CD14-positive monocyte (primary cell): Measurements from ENCODE around the gene KIF1B. TPM values are rescaled to one million over a fixed set of nuclear protein-coding genes. Genes with fewer than 3 reads are reported as not detected.
"Not testable (repeated sequence)": the region's sequence is repeated elsewhere in the genome, so short reads cannot be mapped to it uniquely, and the experiment has no call there.

Experiments used
- DNase-seq, 3 donors: peaks; one replicate each; pipeline ENCODE4 v3.0.0-alpha.2; 2011 to 2022
- H2AFZ ChIP-seq: 2 replicates; pipeline ENCODE4 v1.6.0; 2012; ENCODE audit warnings: mild to moderate bottlenecking, low read depth, low read length, inconsistent platforms; ENCODE audit not compliant: insufficient read depth, poor library complexity, severe bottlenecking
- H3K27ac ChIP-seq, 2 donors: 1 replicate in 1 of 2; 2 replicates in 1 of 2; pipeline ENCODE4 v1.5.1; 2012 to 2013; ENCODE audit warnings: low read length in 2 of 2, control low read depth in 1 of 2, inconsistent platforms in 1 of 2, low read depth in 1 of 2, mild to moderate bottlenecking in 1 of 2
- H3K27me3 ChIP-seq, 2 donors: one replicate each; pipeline versions ENCODE4 v1.6.0 to v1.6.1; 2011 to 2013; ENCODE audit warnings: low read length in 2 of 2; ENCODE audit not compliant: control insufficient read depth in 2 of 2, insufficient read depth in 2 of 2
- H3K36me3 ChIP-seq, 2 donors: replicated peaks in 1 of 2; 1 replicate in 1 of 2; 2 replicates in 1 of 2; pipeline versions ENCODE4 v1.5.1 to v1.6.1; 2012 to 2013; ENCODE audit warnings: low read length in 2 of 2, control low read depth in 1 of 2, inconsistent platforms in 1 of 2, mild to moderate bottlenecking in 1 of 2; ENCODE audit not compliant: insufficient read depth in 2 of 2, control insufficient read depth in 1 of 2
- H3K4me1 ChIP-seq, 2 donors: 1 replicate in 1 of 2; 2 replicates in 1 of 2; pipeline versions ENCODE4 v1.5.1 to v1.6.1; 2012 to 2013; ENCODE audit warnings: low read length in 2 of 2, control low read depth in 1 of 2, inconsistent platforms in 1 of 2, mild to moderate bottlenecking in 1 of 2, moderate library complexity in 1 of 2; ENCODE audit not compliant: insufficient read depth in 2 of 2, control insufficient read depth in 1 of 2
- H3K4me2 ChIP-seq: replicated peaks from 2 replicates; pipeline ENCODE3; 2012; ENCODE audit warnings: low read length, moderate library complexity, mild to moderate bottlenecking; ENCODE audit not compliant: poor library complexity, severe bottlenecking; ENCODE audit errors: extremely low read depth
- H3K4me3 ChIP-seq, 3 experiments: fragments of 200-600 bp in 1 of 3; sonication (generic) in 1 of 3; replicated peaks in 1 of 3; 1 replicate in 2 of 3; 2 replicates in 1 of 3; pipeline ENCODE4 v1.5.1; 2011 to 2013; ENCODE audit warnings: low read length in 3 of 3, mild to moderate bottlenecking in 3 of 3, control low read depth in 2 of 3, low read depth in 2 of 3, inconsistent platforms in 1 of 3, moderate library complexity in 1 of 3
- H3K79me2 ChIP-seq: 2 replicates; pipeline ENCODE4 v1.6.0; 2012; ENCODE audit warnings: mild to moderate bottlenecking, control low read depth, inconsistent platforms, low read length, moderate library complexity; ENCODE audit not compliant: insufficient read depth
- H3K9ac ChIP-seq: 2 replicates; pipeline ENCODE4 v1.6.0; 2017; ENCODE audit warnings: low read length, mild to moderate bottlenecking; ENCODE audit not compliant: insufficient read depth, poor library complexity, severe bottlenecking
- H3K9me3 ChIP-seq, 2 donors: replicated peaks in 1 of 2; 1 replicate in 1 of 2; 2 replicates in 1 of 2; pipeline versions ENCODE4 v1.5.1 to v1.6.1; 2012 to 2013; ENCODE audit warnings: low read length in 2 of 2, control low read depth in 1 of 2; ENCODE audit not compliant: control insufficient read depth in 1 of 2, insufficient read depth in 1 of 2
- H4K20me1 ChIP-seq: 2 replicates; pipeline ENCODE4 v1.6.0; 2012; ENCODE audit warnings: mild to moderate bottlenecking, low read length, control low read depth, moderate library complexity; ENCODE audit not compliant: insufficient read depth
- H3K27ac Mint-ChIP-seq, 7 donors: one replicate each; pipeline ENCODE4 v1.8.0; 2020; ENCODE audit warnings: mild to moderate bottlenecking in 7 of 7, mixed read lengths in 7 of 7, moderate library complexity in 6 of 7, inconsistent platforms in 2 of 7
- H3K27me3 Mint-ChIP-seq, 3 donors: one replicate each; pipeline ENCODE4 v1.8.0; 2021 to 2022; ENCODE audit warnings: low read depth in 3 of 3, mild to moderate bottlenecking in 3 of 3, mixed read lengths in 3 of 3, moderate library complexity in 3 of 3, inconsistent platforms in 1 of 3
- H3K36me3 Mint-ChIP-seq, 2 donors: one replicate each; pipeline ENCODE4 v1.8.0; 2020; ENCODE audit warnings: mixed read lengths in 2 of 2, inconsistent platforms in 1 of 2, mild to moderate bottlenecking in 1 of 2
- H3K4me1 Mint-ChIP-seq: one replicate; pipeline ENCODE4 v1.8.0; 2020; ENCODE audit warnings: mild to moderate bottlenecking, mixed read lengths
- H3K4me3 Mint-ChIP-seq, 2 donors: one replicate each; pipeline ENCODE4 v1.8.0; 2020; ENCODE audit warnings: mild to moderate bottlenecking in 2 of 2, mixed read lengths in 2 of 2, moderate library complexity in 1 of 2
- H3K9me3 Mint-ChIP-seq, 7 donors: one replicate each; pipeline ENCODE4 v1.8.0; 2020 to 2022; ENCODE audit warnings: mixed read lengths in 7 of 7, mild to moderate bottlenecking in 6 of 7, moderate library complexity in 6 of 7, inconsistent platforms in 2 of 7
- CTCF ChIP-seq: fragments of 200-600 bp; IDR thresholded peaks from one replicate; pipeline ENCODE4 v1.8.0; 2022; ENCODE audit warnings: antibody characterized with exemption, mild to moderate bottlenecking
- WGBS: methylation state at CpG from one replicate; pipeline ENCODE4 v1.1.5; 2013; ENCODE audit warnings: missing lambda C conversion rate; ENCODE audit not compliant: insufficient coverage; 5-methylcytosine and 5-hydroxymethylcytosine counted together
- intact Hi-C, 2 donors: fragments of 100-400 bp; cut with micrococcal nuclease; formaldehyde crosslinking; loops; one replicate each; pipeline versions ENCODE4 v1.15.0 to v1.15.1; 2023
- polyA plus RNA-seq, 3 donors: library from polyadenylated mRNA; depleted of rRNA in 1 of 3; unstranded in 2 of 3; stranded (reverse) in 1 of 3; fragments of 300-500 nt in 2 of 3; fragments of >200 nt in 1 of 3; fragmentation: Illumina TruSeq in 2 of 3; gene quantifications; 1 replicate in 2 of 3; 2 replicates in 1 of 3; pipeline ENCODE4 v1.2.3, GENCODE V29; 2012 to 2021

KIF1B gene
- polyA plus RNA-seq, 3 donors: 3.0 to 7.0 (median 3.3) TPM

GRCh38 chr1:10200620-10201019 is 9.8 kb upstream of the KIF1B start:
- no peak overlapping the region for H3K27ac Mint-ChIP-seq
- peaks cover 3% of the 10 kb centered on the region for H3K4me1 Mint-ChIP-seq
- H3K4me1 ChIP-seq: no peaks in the 10 kb centered on the region
- no CpG with 5 or more reads among the region's 4 CpGs for WGBS
- no peak overlapping the region for H3K4me2 ChIP-seq
- H3K79me2 ChIP-seq: no peaks in the 10 kb centered on the region
- H3K9me3 Mint-ChIP-seq: peaks cover 0 to 2% (median 0%) of the 10 kb centered on the region in 7 donors
- no peaks in the 10 kb centered on the region for H4K20me1 ChIP-seq
- no peak for TF ChIP-seq CTCF
- peaks cover 5 to 13% (median 8%) of the 10 kb centered on the region in 3 donors for H3K27me3 Mint-ChIP-seq
- no peaks in the 10 kb centered on the region for H3K9me3 ChIP-seq
- no peaks in the 10 kb centered on the region for H3K36me3 Mint-ChIP-seq
- no peak overlapping the region for H3K9ac ChIP-seq
- H3K4me3 Mint-ChIP-seq: no peak overlapping the region
- no peaks in the 10 kb centered on the region for H3K27me3 ChIP-seq
- intact Hi-C loops: no loop called here
- H2AFZ ChIP-seq: no peak overlapping the region
- DNase-seq: no peak
- no peaks in the 10 kb centered on the region for H3K36me3 ChIP-seq
- no peak overlapping the region for H3K27ac ChIP-seq
- no peak overlapping the region for H3K4me3 ChIP-seq

GRCh38 chr1:10204003-10204642 is 6.2 kb upstream of the KIF1B start:
- DNase-seq: no peak
- Histone ChIP-seq H3K9ac (no peak overlapping the region), H3K27ac (no peak overlapping the region), H3K4me2 (no peak overlapping the region), H3K79me2 (no peaks in the 10 kb centered on the region), H4K20me1 (no peaks in the 10 kb centered on the region), H2AFZ (no peak overlapping the region), H3K36me3 (no peaks in the 10 kb centered on the region), H3K27me3 (no peaks in the 10 kb centered on the region), H3K4me3 (no peak overlapping the region), H3K4me1 (peaks cover 11 to 12% of the 10 kb centered on the region in 2 donors), H3K9me3 (no peaks in the 10 kb centered on the region)
- TF ChIP-seq CTCF: no peak
- Mint-ChIP-seq H3K36me3 (no peaks in the 10 kb centered on the region), H3K9me3 (no peaks in the 10 kb centered on the region), H3K27me3 (peaks cover 2 to 8% (median 7%) of the 10 kb centered on the region in 3 donors), H3K4me3 (no peak overlapping the region), H3K27ac (no peak overlapping the region), H3K4me1 (peaks cover 14% of the 10 kb centered on the region)
- intact Hi-C loops: no loop called here
- WGBS: 100% methylated on average over 2 of the region's 7 CpGs

GRCh38 chr1:10205206-10205605 is 5.2 kb upstream of the KIF1B start:
- H4K20me1 ChIP-seq, H3K4me2 ChIP-seq, H3K4me3 Mint-ChIP-seq, H3K9me3 Mint-ChIP-seq, H3K27me3 ChIP-seq, H3K9ac ChIP-seq, H3K27ac ChIP-seq, intact Hi-C loops, H3K9me3 ChIP-seq, H3K4me3 ChIP-seq, DNase-seq, H3K36me3 ChIP-seq, H3K36me3 Mint-ChIP-seq, H2AFZ ChIP-seq, H3K79me2 ChIP-seq: not testable (repeated sequence)
- peaks cover 19 to 22% of the 10 kb centered on the region in 2 donors for H3K4me1 ChIP-seq
- H3K27me3 Mint-ChIP-seq: peaks cover 2 to 10% (median 7%) of the 10 kb centered on the region in 3 donors
- peak overlapping the region in 1 of 7 donors; percentile 25 for H3K27ac Mint-ChIP-seq
- WGBS: 93% methylated on average over 10 of the region's 14 CpGs
- H3K4me1 Mint-ChIP-seq: peaks cover 21% of the 10 kb centered on the region
